Fibroblast of skin of back (primary cell): ENCODE results near the gene ZNF3.

Experiments used
- DNase-seq: peaks from one replicate; pipeline ENCODE4 v3.0.0-alpha.2; 2013

ZNF3 gene

GRCh38 chr7:100051611-100052010, 29.9 kb downstream of the ZNF3 start:
- DNase-seq = no peak

- peak; percentile 85 for DNase-seq
Measured at GRCh38 chr7:100049441-100050291, 31.9 kb downstream of the ZNF3 start, which contains the start of gene ZSCAN21. TSS of gene ZSCAN21 (plus strand) at chr7:100049774. CDS start at chr7:100057007, 7,233 bp downstream.

- DNase-seq = no peak
Measured at GRCh38 chr7:100048680-100049079, 32.8 kb downstream of the ZNF3 start.

GRCh38 chr7:100044718-100045117, 36.8 kb downstream of the ZNF3 start:
- DNase-seq = no peak

- DNase-seq = no peak
Measured at GRCh38 chr7:100040575-100040974, 40.9 kb downstream of the ZNF3 start.

GRCh38 chr7:100038326-100038725, 43.2 kb downstream of the ZNF3 start:
- DNase-seq = no peak

GRCh38 chr7:100035876-100036275, 45.6 kb downstream of the ZNF3 start:
- no peak for DNase-seq

- DNase-seq = peak; percentile 94
Measured at GRCh38 chr7:100034871-100035510, 46.5 kb downstream of the ZNF3 start.

- DNase-seq = no peak
Measured at GRCh38 chr7:100033526-100033925, 48.0 kb downstream of the ZNF3 start.

GRCh38 chr7:100029596-100029995, 51.9 kb downstream of the ZNF3 start:
- no peak for DNase-seq

- DNase-seq = no peak
Measured at GRCh38 chr7:100027197-100027596, 54.3 kb downstream of the ZNF3 start.

GRCh38 chr7:100024020-100024619, 57.4 kb downstream of the ZNF3 start:
- no peak for DNase-seq

- DNase-seq = no peak
Measured at GRCh38 chr7:100023526-100023925, 58.0 kb downstream of the ZNF3 start.

GRCh38 chr7:100022621-100023020, 58.9 kb downstream of the ZNF3 start:
- no peak for DNase-seq

- DNase-seq = no peak
Measured at GRCh38 chr7:100021297-100021696, 60.2 kb downstream of the ZNF3 start.
